A549 treated with CORT108297 at 1 μM for 4 hours (cell line): ENCODE measurements around the gene DCLK1. TPM values are rescaled to one million over a fixed set of nuclear protein-coding genes. Genes with fewer than 3 reads are reported as not detected.

ENCODE experiments used
- total RNA-seq: library from RNA; stranded (reverse); fragments of 200-300 nt; extraction: Qiagen RNA extraction; gene quantifications from 5 replicates; pipeline ENCODE4 v1.2.3, GENCODE V29; 2022

Gene DCLK1
- 0.76 to 1.1 TPM (median 0.89 TPM) in 5 replicates for total RNA-seq

GRCh38 chr13:36131222-36131930 is at the start of gene DCLK1:
Gene DCLK1 (minus strand): TSS chr13:36131382.

Other genes starting within 250 kb of the DCLK1 start
- gene SOHLH2, start 83.2 kb upstream of the DCLK1 start, total RNA-seq, result not detected in 5 replicates
- gene CCDC169, start 166.4 kb upstream of the DCLK1 start, total RNA-seq, result 0.15 to 0.35 TPM (median 0.32 TPM) in 5 replicates
- 21.8 to 29.3 TPM (median 23.7 TPM) in 5 replicates for gene SPART, start 215.0 kb upstream of the DCLK1 start, total RNA-seq